A549 (cell line): ENCODE measurements around the gene YTHDF2.

ENCODE experiments used
- CBX8 ChIP-seq: fragments of 200-600 bp; sonication (generic); IDR thresholded peaks from 2 replicates; pipeline ENCODE4 v1.6.1; 2016
- CTCF ChIP-seq: fragments of >200 bp; sonication (Bioruptor Twin); formaldehyde crosslinking; IDR thresholded peaks from 3 replicates; pipeline ENCODE4 v1.5.1; 2016
- EP300 ChIP-seq, 2 experiments: fragments of >200 bp; sonication (Bioruptor Twin); formaldehyde crosslinking; IDR thresholded peaks; 2 replicates in 1 of 2; 3 replicates in 1 of 2; pipeline ENCODE4 v1.6.1; 2016 to 2017
- ESRRA ChIP-seq: fragments of 150-350 bp; IDR thresholded peaks from 2 replicates; pipeline ENCODE4 v1.6.1; 2014; ENCODE audit warnings: mild to moderate bottlenecking, low read length, borderline replicate concordance
- JUN ChIP-seq, 2 experiments: fragments of >200 bp; sonication (Bioruptor Twin); formaldehyde crosslinking; IDR thresholded peaks; 2 replicates in 1 of 2; 3 replicates in 1 of 2; pipeline ENCODE4 v1.6.1; 2016 to 2017
- NR3C1 ChIP-seq: fragments of >200 bp; sonication (Bioruptor Twin); formaldehyde crosslinking; IDR thresholded peaks from 3 replicates; pipeline ENCODE4 v1.6.1; 2017
- POLR2A ChIP-seq: IDR thresholded peaks from 2 replicates; pipeline ENCODE4 v1.6.1; 2012; ENCODE audit warnings: mild to moderate bottlenecking, low read length
- RAD21 ChIP-seq, 2 experiments: fragments of >200 bp in 1 of 2; sonication (Bioruptor Twin) in 1 of 2; formaldehyde crosslinking in 1 of 2; IDR thresholded peaks in 1 of 2; conservative IDR thresholded peaks in 1 of 2; 2 replicates in 1 of 2; 3 replicates in 1 of 2; pipeline ENCODE4 v1.6.1; 2012 to 2018; ENCODE audit warnings: inconsistent platforms in 1 of 2
- RARB ChIP-seq: fragments of 250-450 bp; sonication (Bioruptor Pico); IDR thresholded peaks from 2 replicates; pipeline ENCODE4 v1.8.0; 2021; ENCODE audit warnings: mild to moderate bottlenecking, moderate library complexity
- RCOR1 ChIP-seq: fragments of 150-350 bp; IDR thresholded peaks from 2 replicates; pipeline ENCODE4 v1.6.1; 2014; ENCODE audit warnings: antibody characterized with exemption, low read length, low read depth
- SREBF2 ChIP-seq: fragments of 450-650 bp; IDR thresholded peaks from 2 replicates; pipeline ENCODE4 v1.6.1; 2014; ENCODE audit warnings: mild to moderate bottlenecking, moderate library complexity
- USF2 ChIP-seq: fragments of 450-650 bp; IDR thresholded peaks from 2 replicates; pipeline ENCODE4 v1.6.1; 2014; ENCODE audit warnings: antibody characterized with exemption

GRCh38 chr1:28750330-28750729 is 13.6 kb downstream of the YTHDF2 start:
- TF ChIP-seq EP300 (IDR thresholded peaks at IDR 0.05): no peak
- TF ChIP-seq POLR2A: no peak
- no peak for TF ChIP-seq RAD21 (conservative IDR thresholded peaks at IDR 0.05 in 1 of 2, IDR thresholded peaks at IDR 0.05 in 1 of 2)
- no peak for TF ChIP-seq JUN (IDR thresholded peaks at IDR 0.05)
- TF ChIP-seq RCOR1: no peak
- TF ChIP-seq CTCF: no peak
- no peak for TF ChIP-seq USF2
- TF ChIP-seq RARB: no peak
- TF ChIP-seq ESRRA: no peak
- no peak for TF ChIP-seq SREBF2
- no peak for TF ChIP-seq CBX8
- no peak for TF ChIP-seq NR3C1
